K562 (cell line): ENCODE data around the gene COL13A1. TPM values are rescaled to one million over a fixed set of nuclear protein-coding genes. Genes with fewer than 3 reads are reported as not detected.

Experiments
- ATAC-seq: fragments of 200-7000 bp; cut with Tn5 transposase; 3 replicates; pipeline ENCODE4 v1.9.1; 2020; ENCODE audit warnings: moderate library complexity
- BruUV-seq: library from RNA; stranded (reverse); fragments of 400-500 nt; replicated peaks from 2 replicates; lab custom pipeline; 2021; lab: Mats Ljungman, UMichigan
- CTCF ChIA-PET: fragments of 300-600 bp; formaldehyde crosslinking; extraction: SDS; loops from one replicate; lab custom pipeline; 2021; ENCODE audit warnings: low intra/inter-chr PET ratio; lab: Yijun Ruan, JAX
- POLR2A ChIA-PET: fragments of 300-600, 350-650 bp; sonication (Branson Sonifier 250); formaldehyde crosslinking; extraction: SDS; loops from one replicate; lab custom pipeline; 2021; ENCODE audit warnings: antibody characterized with exemption, inconsistent platforms; lab: Yijun Ruan, JAX
- DNase-seq, 4 experiments: peaks; one replicate each; pipeline versions ENCODE4 v3.0.0 to v3.0.0-alpha.2; 2011 to 2018; ENCODE audit warnings: low spot score in 3 of 4, mixed read lengths in 3 of 4; ENCODE audit errors: extremely low read depth in 1 of 4
- FAIRE-seq: peaks from 2 replicates; lab custom pipeline; 2011; peaks lifted over from hg19 to GRCh38; lab: Jason Lieb, UNC
- H2AFZ ChIP-seq: 2 replicates; pipeline ENCODE4 v1.6.0; 2011; ENCODE audit warnings: low read depth, low read length, control low read depth, inconsistent platforms
- H3K27ac ChIP-seq: fragments of 200-600 bp; 3 replicates; pipeline ENCODE4 v1.8.0; 2011; ENCODE audit warnings: low read depth, mild to moderate bottlenecking, control low read depth, inconsistent platforms, low read length, moderate library complexity, mixed read lengths; ENCODE audit errors: extremely low read depth
- H3K27me3 ChIP-seq, 2 experiments: fragments of 300-600 bp in 1 of 2; 2 replicates in 1 of 2; 3 replicates in 1 of 2; pipeline versions ENCODE4 v1.6.0 to v1.8.0; 2011; ENCODE audit warnings: inconsistent platforms in 2 of 2, low read length in 2 of 2, mild to moderate bottlenecking in 1 of 2, mixed read lengths in 1 of 2, moderate library complexity in 1 of 2; ENCODE audit not compliant: control insufficient read depth in 2 of 2, insufficient read depth in 2 of 2
- H3K36me3 ChIP-seq: fragments of 300-600 bp; 3 replicates; pipeline ENCODE4 v1.8.0; 2011; ENCODE audit warnings: mild to moderate bottlenecking, low read length, inconsistent platforms; ENCODE audit not compliant: control insufficient read depth, insufficient read depth
- H3K4me1 ChIP-seq, 2 experiments: fragments of 200-600 bp in 1 of 2; replicated peaks in 1 of 2; 2 replicates in 1 of 2; 3 replicates in 1 of 2; pipeline versions ENCODE4 v1.5.1 to v1.8.0; 2011; ENCODE audit warnings: inconsistent platforms in 2 of 2, low read length in 2 of 2, mild to moderate bottlenecking in 1 of 2, mixed read lengths in 1 of 2, moderate library complexity in 1 of 2; ENCODE audit not compliant: control insufficient read depth in 2 of 2, insufficient read depth in 2 of 2
- H3K4me2 ChIP-seq: 2 replicates; pipeline ENCODE4 v1.6.1; 2011; ENCODE audit warnings: low read length, control low read depth, inconsistent platforms, mixed read lengths; ENCODE audit not compliant: insufficient read depth
- H3K4me3 ChIP-seq: fragments of 200-600 bp; sonication (generic), shearing (Covaris generic); 2 replicates; pipeline ENCODE4 v1.5.1; 2016; ENCODE audit warnings: control low read depth, inconsistent platforms
- H3K79me2 ChIP-seq: fragments of 200-600 bp; 3 replicates; pipeline ENCODE4 v1.8.0; 2011; ENCODE audit warnings: low read length, inconsistent platforms; ENCODE audit not compliant: control insufficient read depth, insufficient read depth
- H3K9ac ChIP-seq, 2 experiments: 2 replicates each; pipeline versions ENCODE4 v1.6.0 to v1.6.1; 2011; ENCODE audit warnings: low read depth in 2 of 2, low read length in 2 of 2, control low read depth in 1 of 2, inconsistent platforms in 1 of 2, mild to moderate bottlenecking in 1 of 2, mixed read lengths in 1 of 2; ENCODE audit not compliant: insufficient read depth in 1 of 2
- H3K9me1 ChIP-seq: one replicate; pipeline ENCODE4 v1.6.0; 2011; ENCODE audit warnings: inconsistent platforms, mild to moderate bottlenecking, low read length, moderate library complexity; ENCODE audit not compliant: control insufficient read depth, insufficient read depth
- H3K9me3 ChIP-seq: replicated peaks from 2 replicates; pipeline ENCODE4 v1.5.1; 2011; ENCODE audit warnings: low read depth, low read length, inconsistent platforms; ENCODE audit not compliant: control insufficient read depth, insufficient read depth
- H4K20me1 ChIP-seq: replicated peaks from 2 replicates; pipeline ENCODE4 v1.6.1; 2011; ENCODE audit warnings: low read length, inconsistent platforms, mixed read lengths; ENCODE audit not compliant: control insufficient read depth, insufficient read depth
- CC2D1A ChIP-seq: fragments of 450-650 bp; IDR thresholded peaks from 2 replicates; pipeline ENCODE4 v1.6.1; 2017; ENCODE audit warnings: mild to moderate bottlenecking
- MITF ChIP-seq: IDR thresholded peaks from 2 replicates; pipeline ENCODE4 v1.6.1; 2014; ENCODE audit warnings: antibody characterized with exemption
- NR1H2 ChIP-seq: sonication (generic); formaldehyde crosslinking; IDR thresholded peaks from 2 replicates; pipeline ENCODE4 v1.4.0; 2020; ENCODE audit warnings: mild to moderate bottlenecking, missing genetic modification reagents
- RBBP5 ChIP-seq: fragments of 200-600 bp; sonication (generic); IDR thresholded peaks from 2 replicates; pipeline ENCODE4 v1.6.1; 2012; ENCODE audit warnings: borderline replicate concordance, mild to moderate bottlenecking, low read length, control low read depth, inconsistent platforms; ENCODE audit not compliant: insufficient read depth, poor library complexity, severe bottlenecking
- SRF ChIP-seq, 2 experiments: fragments of 250-450, 450-650 bp in 1 of 2; sonication (Bioruptor Pico) in 1 of 2; sonication (generic) in 1 of 2; formaldehyde crosslinking; IDR thresholded peaks; 2 replicates each; pipeline versions ENCODE4 v1.5.0 to v1.5.1; 2020 to 2022; ENCODE audit warnings: mild to moderate bottlenecking in 1 of 2, missing genetic modification reagents in 1 of 2
- ZNF644 ChIP-seq: fragments of 200-800 bp; sonication (Bioruptor generic); IDR thresholded peaks from 2 replicates; pipeline ENCODE4 v1.6.1; 2016; ENCODE audit warnings: low read depth, missing genetic modification characterization, missing compliant biosample characterization
- WGBS: fragments of 100-300 bp; shearing (Covaris generic); methylation state at CpG from one replicate; pipeline ENCODE4 v1.1.6; 2016; ENCODE audit warnings: low coverage, mixed read lengths; ENCODE audit not compliant: insufficient coverage; ENCODE audit errors: missing lambda C conversion rate; 5-methylcytosine and 5-hydroxymethylcytosine counted together
- in situ Hi-C: fragments of 300-500 bp; cut with MboI; formaldehyde crosslinking; loops from 4 replicates; pipeline ENCODE4 v1.15.0; 2018; ENCODE audit warnings: inconsistent platforms, mixed read lengths
- intact Hi-C: fragments of 100-400 bp; cut with micrococcal nuclease; formaldehyde crosslinking; loops from 2 replicates; pipeline ENCODE4 v1.14.2; 2022
- polyA plus RNA-seq, 8 experiments: library from polyadenylated mRNA; depleted of rRNA in 4 of 8; stranded (reverse) in 5 of 8; unstranded in 3 of 8; fragments of >200 nt; fragmentation: Nextera tagmentation in 2 of 8; fragmentation: Illumina TruSeq in 1 of 8; extraction: Ambion mirVana in 2 of 8; extraction: Trizol in 1 of 8; gene quantifications; 2 replicates each; pipeline versions ENCODE4 v1.2.1 to v1.2.3, GENCODE V29; 2011 to 2014; ENCODE audit warnings: inconsistent platforms in 1 of 8, missing spikeins in 1 of 8
- total RNA-seq, 7 experiments: library from RNA; depleted of rRNA in 6 of 7; stranded (reverse); fragments of >200 nt in 6 of 7; fragmentation: Illumina TruSeq in 2 of 7; extraction: Trizol in 2 of 7; gene quantifications; 2 replicates each; pipeline versions ENCODE4 v1.2.1 to v1.2.3, GENCODE V29; 2011 to 2021; ENCODE audit warnings: low replicate concordance in 1 of 7
- TF ChIP-seq, protein P1 (sequence below), 3 experiments: fragments of 200-800 bp in 1 of 3; sonication (Bioruptor generic) in 1 of 3; sonication (generic) in 1 of 3; formaldehyde crosslinking in 1 of 3; IDR thresholded peaks; 2 replicates each; pipeline versions ENCODE4 v1.6.1 to v1.8.0; 2016 to 2022; ENCODE audit warnings: mild to moderate bottlenecking in 2 of 3, missing compliant biosample characterization in 2 of 3, missing genetic modification characterization in 2 of 3, missing genetic modification reagents in 1 of 3
- TF ChIP-seq, protein P2 (sequence below): fragments of 450-650 bp; formaldehyde crosslinking; IDR thresholded peaks from 2 replicates; pipeline ENCODE4 v1.4.0; 2020; ENCODE audit warnings: mild to moderate bottlenecking, moderate library complexity

The COL13A1 gene
- total and polyA plus RNA-seq, 9 of the 15 experiments (the other 6 are each of a cell fraction or from before 2014, with no cell fraction given): not detected

DNA sequence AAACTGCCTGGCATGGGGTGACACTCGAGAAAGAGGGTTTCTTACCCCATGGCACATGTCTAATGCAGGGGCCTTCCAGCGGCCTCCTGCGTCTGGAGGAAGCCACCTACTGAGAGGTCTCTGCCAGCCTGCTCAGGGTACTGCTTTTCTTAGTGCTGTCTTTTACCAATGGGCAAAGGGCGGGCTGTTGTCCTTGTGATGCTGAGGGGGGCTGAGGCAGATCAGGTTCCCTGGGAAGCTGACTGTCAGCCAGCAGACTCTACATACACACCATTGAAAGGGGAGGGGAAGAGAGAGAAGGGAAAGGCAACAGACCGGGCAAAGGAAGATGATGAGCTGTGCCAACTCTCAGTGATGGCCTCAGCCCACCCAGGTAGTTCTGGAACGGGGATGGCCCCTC lies 48.7 kb downstream of the COL13A1 start:
- Histone ChIP-seq H3K27ac (no peak overlapping the region), H3K9ac (no peak overlapping the region), H2AFZ (no peak overlapping the region), H3K36me3 (no peaks in the 10 kb centered on the region), H3K79me2 (no peaks in the 10 kb centered on the region), H3K9me1 (no peaks in the 10 kb centered on the region), H3K4me3 (no peak overlapping the region), H3K27me3 (peaks cover 32 to 74% of the 10 kb centered on the region in 2 experiments), H4K20me1 (peaks cover 9% of the 10 kb centered on the region; the same call in 1 of the 2 replicates), H3K4me2 (no peak overlapping the region), H3K9me3 (no peaks in the 10 kb centered on the region), H3K4me1 (no peaks in the 10 kb centered on the region)
- FAIRE-seq (no peak), DNase-seq (no peak), ATAC-seq (no peak)
- ChIA-PET POLR2A (interaction anchor here (0.6 to 2.2 kb wide), 4 partner anchors 10 to 180 kb away, joined by 3 to 6 read pairs (median 3); no protein-coding TSS in a partner anchor), CTCF (no interaction called here)
- in situ Hi-C loops: no loop called here
- no TSS peak for BruUV-seq
- TF ChIP-seq, protein P1, sequence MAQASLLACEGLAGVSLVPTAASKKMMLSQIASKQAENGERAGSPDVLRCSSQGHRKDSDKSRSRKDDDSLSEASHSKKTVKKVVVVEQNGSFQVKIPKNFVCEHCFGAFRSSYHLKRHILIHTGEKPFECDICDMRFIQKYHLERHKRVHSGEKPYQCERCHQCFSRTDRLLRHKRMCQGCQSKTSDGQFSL (CRISPR knock-in tag; IDR thresholded peaks at IDR 0.05): no peak
- TF ChIP-seq, protein P1 (tag; IDR thresholded peaks at IDR 0.05): no peak
- TF ChIP-seq NR1H2 (CRISPR knock-in tag) (no peak), MITF (no peak), CC2D1A (no peak), ZNF644 (no peak), RBBP5 (no peak), SRF (CRISPR knock-in tag; IDR thresholded peaks at IDR 0.05) (no peak)
- TF ChIP-seq, protein P2, sequence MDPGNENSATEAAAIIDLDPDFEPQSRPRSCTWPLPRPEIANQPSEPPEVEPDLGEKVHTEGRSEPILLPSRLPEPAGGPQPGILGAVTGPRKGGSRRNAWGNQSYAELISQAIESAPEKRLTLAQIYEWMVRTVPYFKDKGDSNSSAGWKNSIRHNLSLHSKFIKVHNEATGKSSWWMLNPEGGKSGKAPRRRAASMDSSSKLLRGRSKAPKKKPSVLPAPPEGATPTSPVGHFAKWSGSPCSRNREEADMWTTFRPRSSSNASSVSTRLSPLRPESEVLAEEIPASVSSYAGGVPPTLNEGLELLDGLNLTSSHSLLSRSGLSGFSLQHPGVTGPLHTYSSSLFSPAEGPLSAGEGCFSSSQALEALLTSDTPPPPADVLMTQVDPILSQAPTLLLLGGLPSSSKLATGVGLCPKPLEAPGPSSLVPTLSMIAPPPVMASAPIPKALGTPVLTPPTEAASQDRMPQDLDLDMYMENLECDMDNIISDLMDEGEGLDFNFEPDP (CRISPR knock-in tag): no peak
- WGBS: 4% methylated on average over 5 of the region's 6 CpGs
- intact Hi-C loops: no loop called here
